ENCODE data around the gene CD79A. TPM values are rescaled to one million over a fixed set of nuclear protein-coding genes. Genes with fewer than 3 reads are reported as not detected.

The CD79A gene
- total RNA-seq, 4 donors from 2014 or later: 0.40 to 0.99 TPM; not detected in 2

DNA sequence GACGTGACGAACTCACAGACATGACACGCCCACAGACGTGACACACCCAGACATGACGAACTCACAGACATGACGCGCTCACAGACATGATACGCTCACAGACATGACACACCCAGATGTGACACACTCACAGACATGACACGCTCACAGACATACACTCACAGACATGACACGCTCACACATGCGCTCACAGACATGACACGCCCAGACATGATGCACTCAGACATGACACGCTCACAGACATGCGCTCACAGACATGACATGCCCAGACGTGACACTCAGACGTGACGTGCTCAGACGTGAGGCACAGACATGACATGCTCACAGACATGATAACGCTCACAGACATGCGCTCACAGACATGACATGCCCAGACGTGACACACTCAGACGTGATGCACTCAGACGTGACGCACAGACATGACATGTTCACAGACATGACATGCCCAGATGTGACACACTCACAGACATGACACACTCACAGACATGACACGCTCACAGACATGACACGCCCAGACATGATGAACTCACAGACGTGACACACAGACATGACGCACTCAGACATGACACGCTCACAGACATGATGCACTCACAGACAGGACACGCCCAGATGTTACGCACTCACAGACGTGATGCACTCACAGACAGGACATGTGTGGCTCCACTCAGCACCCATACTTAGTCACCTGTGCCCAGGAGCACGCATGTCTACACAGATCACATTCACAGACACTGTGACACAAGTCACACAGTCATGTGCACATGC is 43.1 kb downstream of the CD79A start:
- H3K4me3 ChIP-seq: no peak overlapping the region
- H3K9me3 ChIP-seq: no peaks in the 10 kb centered on the region
- no peak for TF ChIP-seq POLR2AphosphoS5 (IDR thresholded peaks at IDR 0.05)
- no peak for TF ChIP-seq POLR2A (IDR thresholded peaks at IDR 0.05)
- no peak for TF ChIP-seq EP300 (IDR thresholded peaks at IDR 0.05)
- TF ChIP-seq CTCF (IDR thresholded peaks at IDR 0.05): no peak
- H3K4me1 ChIP-seq: peaks cover 0 to 8% (median 3%) of the 10 kb centered on the region in 3 donors
- H3K27ac ChIP-seq: no peak overlapping the region
- no peaks in the 10 kb centered on the region for H3K36me3 ChIP-seq
- WGBS, 2 donors (ENCODE audit: low coverage in 1 of 2): 74 to 79% methylated on average over 24 to 25 of the region's 33 CpGs
- no peak for ATAC-seq
- peaks cover 100% of the 10 kb centered on the region for H3K27me3 ChIP-seq

GRCh38 chr19:41920882-41921576 is 44.0 kb downstream of the CD79A start:
- TF ChIP-seq POLR2A (IDR thresholded peaks at IDR 0.05) (no peak), POLR2AphosphoS5 (IDR thresholded peaks at IDR 0.05) (no peak), CTCF (IDR thresholded peaks at IDR 0.05) (no peak), EP300 (IDR thresholded peaks at IDR 0.05) (no peak)
- H3K4me3 ChIP-seq: no peak overlapping the region
- H3K27ac ChIP-seq: no peak overlapping the region
- H3K9me3 ChIP-seq: no peaks in the 10 kb centered on the region
- ATAC-seq: no peak
- no peaks in the 10 kb centered on the region for H3K36me3 ChIP-seq
- WGBS, 2 donors (ENCODE audit: low coverage in 1 of 2): 5 to 7% methylated on average over 7 to 10 of the region's 26 CpGs
- H3K4me1 ChIP-seq: no peaks in the 10 kb centered on the region
- peaks cover 100% of the 10 kb centered on the region for H3K27me3 ChIP-seq

GRCh38 chr19:41921577-41922576 is 44.8 kb downstream of the CD79A start:
- no peaks in the 10 kb centered on the region for H3K36me3 ChIP-seq
- 10 to 12% methylated on average over 16 to 18 of the region's 22 CpGs for WGBS, 2 donors (ENCODE audit: low coverage in 1 of 2)
- no peaks in the 10 kb centered on the region for H3K4me1 ChIP-seq
- ATAC-seq: no peak
- no peaks in the 10 kb centered on the region for H3K9me3 ChIP-seq
- H3K27ac ChIP-seq: no peak overlapping the region
- H3K4me3 ChIP-seq: no peak overlapping the region
- H3K27me3 ChIP-seq: peaks cover 100% of the 10 kb centered on the region
- TF ChIP-seq EP300 (IDR thresholded peaks at IDR 0.05) (no peak), POLR2AphosphoS5 (IDR thresholded peaks at IDR 0.05) (no peak), POLR2A (IDR thresholded peaks at IDR 0.05) (no peak), CTCF (IDR thresholded peaks at IDR 0.05) (no peak)

DNA sequence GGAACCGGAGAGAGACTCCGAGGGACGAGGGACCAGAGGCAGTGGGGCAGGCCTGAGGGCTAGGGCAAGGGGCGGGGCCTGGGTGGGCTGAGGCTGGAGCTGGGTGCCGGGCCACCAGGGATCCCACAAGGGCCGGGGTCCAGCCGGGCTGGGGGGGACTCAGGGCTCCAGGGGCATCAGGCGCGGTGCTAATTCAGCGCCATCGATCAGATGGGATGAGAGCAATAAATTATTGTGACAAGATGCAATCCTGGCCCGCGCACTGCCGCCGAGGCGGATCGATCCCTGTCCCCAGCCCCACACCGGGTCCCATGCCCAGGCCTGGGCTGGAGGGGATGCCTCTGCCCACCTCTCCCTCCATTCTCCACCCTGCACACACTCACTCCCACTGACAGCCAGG is 45.5 kb downstream of the CD79A start:
- ATAC-seq: no peak
- TF ChIP-seq POLR2AphosphoS5 (IDR thresholded peaks at IDR 0.05) (no peak), EP300 (IDR thresholded peaks at IDR 0.05) (no peak), POLR2A (IDR thresholded peaks at IDR 0.05) (no peak), CTCF (IDR thresholded peaks at IDR 0.05) (no peak)
- H3K36me3 ChIP-seq: no peaks in the 10 kb centered on the region
- H3K27ac ChIP-seq: no peak overlapping the region
- H3K27me3 ChIP-seq: peaks cover 100% of the 10 kb centered on the region
- 0 to 3% methylated on average over 2 to 4 of the region's 18 CpGs for WGBS, 2 donors (ENCODE audit: low coverage in 1 of 2)
- H3K9me3 ChIP-seq: no peaks in the 10 kb centered on the region
- H3K4me3 ChIP-seq: no peak overlapping the region
- peaks cover 0 to 2% (median 0%) of the 10 kb centered on the region in 3 donors for H3K4me1 ChIP-seq
